Left ventricle myocardium inferior (tissue), 1 donor: Measurements from ENCODE around the gene MAST2. TPM values are rescaled to one million over a fixed set of nuclear protein-coding genes. Genes with fewer than 3 reads are reported as not detected.

ENCODE experiments used
- DNase-seq: peaks from one replicate; pipeline ENCODE4 v3.0.0-alpha.2; 2020
- H3K27ac ChIP-seq: fragments of 200-600 bp; replicated peaks from 2 replicates; pipeline ENCODE4 v1.8.0; 2021
- H3K27me3 ChIP-seq: fragments of 200-600 bp; 2 replicates; pipeline ENCODE4 v1.8.0; 2021; ENCODE audit warnings: low read depth
- H3K36me3 ChIP-seq: fragments of 200-600 bp; 2 replicates; pipeline ENCODE4 v1.8.0; 2021
- H3K4me1 ChIP-seq: fragments of 200-600 bp; 2 replicates; pipeline ENCODE4 v1.8.0; 2021
- H3K4me3 ChIP-seq: fragments of 200-600 bp; 2 replicates; pipeline ENCODE4 v1.8.0; 2021; ENCODE audit warnings: mild to moderate bottlenecking, moderate library complexity
- H3K9me3 ChIP-seq: fragments of 200-600 bp; replicated peaks from 2 replicates; pipeline ENCODE4 v1.8.0; 2021
- intact Hi-C: fragments of 100-400 bp; cut with micrococcal nuclease; formaldehyde crosslinking; loops from one replicate; pipeline ENCODE4 v1.11.0; 2022
- total RNA-seq: library from RNA; stranded (reverse); fragmentation: NEBNext Ultra II Directional; extraction: Animal tissue kit (Norgen Biotek cat#: 25700); gene quantifications from one replicate; pipeline ENCODE4 v1.2.1, GENCODE V29; 2021
- TF ChIP-seq, protein P1 (sequence below): fragments of 200-600 bp; IDR thresholded peaks from 2 replicates; pipeline ENCODE4 v1.8.0; 2021; ENCODE audit warnings: antibody characterized with exemption, mild to moderate bottlenecking, borderline replicate concordance
- donor health status: DM: no; HTN: yes; CAD: no; lungs with severe emphysema.

Gene MAST2
- total RNA-seq, 1 donor from 2014 or later: 104 TPM

DNA sequence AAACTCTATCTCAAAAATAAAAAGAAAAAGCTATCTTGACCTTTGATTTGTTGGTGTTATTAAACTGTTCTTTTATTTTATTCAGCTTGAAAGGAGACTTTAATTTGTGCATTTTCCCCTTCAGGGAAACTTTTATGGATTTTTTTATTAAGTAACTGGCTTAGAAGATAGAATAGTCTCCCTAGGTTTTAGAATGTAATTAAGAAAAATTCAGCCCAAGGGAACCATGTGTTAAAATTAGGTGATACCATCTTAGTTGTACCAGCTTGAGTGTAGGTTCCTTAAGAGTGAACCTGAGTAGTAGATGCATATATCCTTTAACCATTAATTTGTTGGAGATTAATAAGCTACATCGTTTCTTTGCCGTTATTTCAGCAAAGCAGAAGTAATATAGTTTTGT lies 11.4 kb downstream of the MAST2 start:
- no peak overlapping the region for H3K27ac ChIP-seq
- TF ChIP-seq, protein P1, sequence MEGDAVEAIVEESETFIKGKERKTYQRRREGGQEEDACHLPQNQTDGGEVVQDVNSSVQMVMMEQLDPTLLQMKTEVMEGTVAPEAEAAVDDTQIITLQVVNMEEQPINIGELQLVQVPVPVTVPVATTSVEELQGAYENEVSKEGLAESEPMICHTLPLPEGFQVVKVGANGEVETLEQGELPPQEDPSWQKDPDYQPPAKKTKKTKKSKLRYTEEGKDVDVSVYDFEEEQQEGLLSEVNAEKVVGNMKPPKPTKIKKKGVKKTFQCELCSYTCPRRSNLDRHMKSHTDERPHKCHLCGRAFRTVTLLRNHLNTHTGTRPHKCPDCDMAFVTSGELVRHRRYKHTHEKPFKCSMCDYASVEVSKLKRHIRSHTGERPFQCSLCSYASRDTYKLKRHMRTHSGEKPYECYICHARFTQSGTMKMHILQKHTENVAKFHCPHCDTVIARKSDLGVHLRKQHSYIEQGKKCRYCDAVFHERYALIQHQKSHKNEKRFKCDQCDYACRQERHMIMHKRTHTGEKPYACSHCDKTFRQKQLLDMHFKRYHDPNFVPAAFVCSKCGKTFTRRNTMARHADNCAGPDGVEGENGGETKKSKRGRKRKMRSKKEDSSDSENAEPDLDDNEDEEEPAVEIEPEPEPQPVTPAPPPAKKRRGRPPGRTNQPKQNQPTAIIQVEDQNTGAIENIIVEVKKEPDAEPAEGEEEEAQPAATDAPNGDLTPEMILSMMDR: no peak
- H3K36me3 ChIP-seq: peaks cover 9% of the 10 kb centered on the region
- intact Hi-C loops: no loop called here
- peaks cover 19% of the 10 kb centered on the region for H3K9me3 ChIP-seq
- H3K27me3 ChIP-seq: no peaks in the 10 kb centered on the region
- no peak overlapping the region for H3K4me3 ChIP-seq
- H3K4me1 ChIP-seq: no peaks in the 10 kb centered on the region
- no peak for DNase-seq

DNA sequence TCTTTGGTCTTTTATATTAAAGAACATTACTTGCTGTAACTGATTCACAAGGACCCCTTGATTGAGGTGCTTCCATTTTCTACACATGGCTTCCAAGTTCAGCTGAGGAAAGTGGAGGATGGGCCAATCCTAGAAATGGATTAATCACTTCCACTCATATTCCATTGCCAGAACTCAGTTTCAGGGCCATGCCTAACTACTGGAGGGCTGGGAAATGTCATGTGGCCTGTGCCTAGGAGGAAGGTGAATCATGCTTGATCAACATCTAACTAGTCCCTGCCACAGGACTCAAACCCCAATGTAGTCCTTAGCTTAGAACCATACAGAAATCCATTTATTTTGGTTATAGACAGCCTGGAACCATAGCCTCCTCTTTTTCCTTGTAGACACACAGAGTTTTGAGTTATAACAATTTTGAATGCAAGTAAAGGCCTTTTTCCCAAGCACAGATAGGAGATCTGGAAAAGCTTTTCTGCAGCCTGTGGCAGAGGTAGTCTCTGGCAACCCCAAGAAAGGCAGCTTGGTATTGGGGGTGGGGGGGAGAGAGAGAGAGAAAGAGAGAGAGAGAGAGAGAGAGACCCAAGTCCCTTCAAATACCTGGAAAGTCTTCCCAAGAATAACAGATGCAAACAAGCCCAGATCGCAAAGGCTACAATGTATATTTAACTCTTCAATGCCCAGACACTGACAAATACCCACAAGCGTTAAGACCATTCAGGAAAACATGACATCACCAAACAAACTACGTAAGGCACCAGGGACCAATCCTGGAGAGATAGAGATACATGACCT lies 12.5 kb downstream of the MAST2 start:
- Histone ChIP-seq H3K4me3 (no peak overlapping the region), H3K9me3 (peaks cover 27% of the 10 kb centered on the region), H3K27ac (no peak overlapping the region), H3K27me3 (no peaks in the 10 kb centered on the region), H3K4me1 (no peaks in the 10 kb centered on the region), H3K36me3 (peaks cover 9% of the 10 kb centered on the region)
- DNase-seq: no peak
- intact Hi-C loops: no loop called here
- TF ChIP-seq, protein P1: no peak

DNA sequence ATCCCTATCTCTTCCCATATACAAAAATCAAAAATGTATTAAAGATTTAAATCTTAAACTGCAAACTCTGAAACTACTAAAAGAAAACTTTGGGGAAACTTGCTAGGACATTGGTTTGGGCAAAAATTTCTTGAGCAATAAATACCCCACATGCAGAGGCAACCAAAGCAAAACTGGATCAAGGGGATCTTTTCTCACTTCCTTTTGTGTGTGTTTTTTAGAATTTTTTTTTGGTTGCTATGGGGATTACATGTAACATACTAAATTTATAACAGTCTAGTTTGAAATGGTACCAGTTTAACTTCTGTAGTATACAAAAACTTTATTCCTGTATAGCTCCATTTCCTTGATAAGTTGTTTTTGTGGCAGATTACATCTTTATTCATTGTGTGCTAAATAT lies 16.8 kb downstream of the MAST2 start:
- H3K4me3 ChIP-seq: no peak overlapping the region
- TF ChIP-seq, protein P1: no peak
- intact Hi-C loops: no loop called here
- DNase-seq: no peak
- H3K27ac ChIP-seq: no peak overlapping the region
- no peaks in the 10 kb centered on the region for H3K27me3 ChIP-seq
- peaks cover 36% of the 10 kb centered on the region for H3K9me3 ChIP-seq
- no peaks in the 10 kb centered on the region for H3K4me1 ChIP-seq
- peaks cover 5% of the 10 kb centered on the region for H3K36me3 ChIP-seq

DNA sequence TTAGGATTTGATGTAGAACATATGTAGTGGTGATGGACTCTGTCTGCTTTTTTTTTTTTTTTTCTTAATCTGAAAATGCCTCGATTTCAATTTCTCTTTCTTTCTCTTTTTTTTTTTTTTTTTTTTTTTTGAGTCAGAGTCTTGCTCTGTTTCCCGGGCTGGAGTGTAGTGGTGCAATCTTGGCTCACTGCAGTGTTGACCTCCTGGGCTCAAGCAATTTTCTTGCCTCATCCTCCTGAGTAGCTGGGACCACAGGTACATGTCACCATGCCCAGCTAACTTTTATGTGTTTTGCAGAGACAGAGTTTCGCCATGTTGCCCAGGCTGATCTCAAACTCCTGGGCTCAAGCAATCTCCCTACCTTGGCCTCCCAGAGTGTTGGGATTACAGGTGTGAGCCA lies 17.4 kb downstream of the MAST2 start:
- intact Hi-C loops: no loop called here
- Histone ChIP-seq H3K27me3 (no peaks in the 10 kb centered on the region), H3K9me3 (peaks cover 36% of the 10 kb centered on the region), H3K4me1 (no peaks in the 10 kb centered on the region), H3K27ac (no peak overlapping the region), H3K4me3 (no peak overlapping the region), H3K36me3 (peaks cover 11% of the 10 kb centered on the region)
- TF ChIP-seq, protein P1: no peak
- DNase-seq: no peak

DNA sequence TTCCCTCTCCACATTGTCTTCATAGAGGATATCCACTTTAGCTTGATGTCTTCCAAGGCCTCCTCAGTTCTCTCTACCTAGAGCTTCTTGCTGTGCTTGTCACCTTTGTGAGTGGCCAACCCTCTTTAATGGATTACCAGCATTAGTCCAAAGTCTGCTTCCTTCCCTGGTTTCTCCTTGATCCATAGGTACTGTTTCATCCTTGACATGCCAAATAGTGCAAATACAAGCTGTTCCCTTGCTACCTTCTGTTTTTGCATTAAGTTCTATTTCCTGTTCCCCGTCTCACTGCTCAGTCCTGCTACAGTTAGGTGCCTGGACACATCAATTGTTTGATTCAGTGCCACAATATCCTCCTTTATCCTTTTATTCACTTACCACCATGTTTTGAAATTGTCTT lies 19.2 kb downstream of the MAST2 start:
- H3K27ac ChIP-seq: no peak overlapping the region
- peaks cover 33% of the 10 kb centered on the region for H3K9me3 ChIP-seq
- no peaks in the 10 kb centered on the region for H3K4me1 ChIP-seq
- DNase-seq: no peak
- no peak overlapping the region for H3K4me3 ChIP-seq
- H3K36me3 ChIP-seq: peaks cover 13% of the 10 kb centered on the region
- intact Hi-C loops: no loop called here
- H3K27me3 ChIP-seq: no peaks in the 10 kb centered on the region
- TF ChIP-seq, protein P1: no peak
